HG02885 (cell line): Measurements from ENCODE around the gene UQCC5.

Experiments used
- ATAC-seq: cut with Tn5 transposase; IDR thresholded peaks from one replicate; pipeline ENCODE4 v1.9.1; 2021; ENCODE audit warnings: mild to moderate bottlenecking; ENCODE audit not compliant: unreplicated experiment, poor library complexity

UQCC5 gene

GRCh38 chr3:52558436-52558835, 22.0 kb downstream of the UQCC5 start:
- ATAC-seq = no peak

- no peak for ATAC-seq
Observed at GRCh38 chr3:52561028-52561747, 24.8 kb downstream of the UQCC5 start.

- ATAC-seq = no peak
Observed at GRCh38 chr3:52563984-52564383, 27.6 kb downstream of the UQCC5 start.

GRCh38 chr3:52568069-52568468, 31.7 kb downstream of the UQCC5 start:
- no peak for ATAC-seq

GRCh38 chr3:52570076-52570475, 33.7 kb downstream of the UQCC5 start:
- ATAC-seq = no peak

GRCh38 chr3:52572221-52572620, 35.8 kb downstream of the UQCC5 start:
- ATAC-seq = no peak

GRCh38 chr3:52574056-52574965, 37.9 kb downstream of the UQCC5 start:
- ATAC-seq = no peak
